IPS DF 6.9 (cell line): Measurements from ENCODE around the gene GFER.

Experiments
- DNase-seq: peaks from one replicate; pipeline ENCODE4 v3.0.0-alpha.2; 2013; ENCODE audit warnings: low read depth, low spot score
- H3K27ac ChIP-seq: one replicate; pipeline ENCODE4 v1.5.1; 2013; ENCODE audit warnings: low read length, control low read depth
- H3K27me3 ChIP-seq: 2 replicates; pipeline ENCODE4 v1.6.1; 2013; ENCODE audit warnings: mild to moderate bottlenecking, low read length; ENCODE audit not compliant: control insufficient read depth, insufficient read depth
- H3K36me3 ChIP-seq: 2 replicates; pipeline ENCODE4 v1.6.1; 2013; ENCODE audit warnings: low read length; ENCODE audit not compliant: control insufficient read depth, insufficient read depth
- H3K4me1 ChIP-seq: 2 replicates; pipeline ENCODE4 v1.6.1; 2013; ENCODE audit warnings: low read length; ENCODE audit not compliant: control insufficient read depth, insufficient read depth
- H3K4me3 ChIP-seq: 2 replicates; pipeline ENCODE4 v1.5.1; 2013; ENCODE audit warnings: mild to moderate bottlenecking, low read length
- H3K9me3 ChIP-seq: 2 replicates; pipeline ENCODE4 v1.6.1; 2013; ENCODE audit warnings: low read length, inconsistent platforms; ENCODE audit not compliant: control insufficient read depth, insufficient read depth
- WGBS: extraction: QIAGEN DNeasy Blood & Tissue Kit; methylation state at CpG from one replicate; pipeline ENCODE4 v1.1.7; 2013; ENCODE audit warnings: mixed read lengths, missing lambda C conversion rate; ENCODE audit not compliant: insufficient read length, insufficient coverage; 5-methylcytosine and 5-hydroxymethylcytosine counted together

The GFER gene

GRCh38 chr16:2001456-2002355, 17.7 kb downstream of the GFER start:
- H3K27ac ChIP-seq: no peak overlapping the region
- no peaks in the 10 kb centered on the region for H3K9me3 ChIP-seq
- peaks cover 5% of the 10 kb centered on the region for H3K4me1 ChIP-seq
- no peak overlapping the region for H3K4me3 ChIP-seq
- WGBS: no CpG with 5 or more reads among the region's 53 CpGs
- DNase-seq: no peak
- H3K36me3 ChIP-seq: peaks cover 49% of the 10 kb centered on the region
- H3K27me3 ChIP-seq: no peaks in the 10 kb centered on the region

GRCh38 chr16:2002406-2003230, 18.6 kb downstream of the GFER start:
- Histone ChIP-seq H3K27me3 (no peaks in the 10 kb centered on the region), H3K4me3 (no peak overlapping the region), H3K9me3 (no peaks in the 10 kb centered on the region), H3K36me3 (peaks cover 49% of the 10 kb centered on the region), H3K27ac (no peak overlapping the region), H3K4me1 (peaks cover 5% of the 10 kb centered on the region)
- no CpG with 5 or more reads among the region's 47 CpGs for WGBS
- no peak for DNase-seq

GRCh38 chr16:2003231-2003826, 19.3 kb downstream of the GFER start:
- no peaks in the 10 kb centered on the region for H3K9me3 ChIP-seq
- DNase-seq: no peak
- no peak overlapping the region for H3K4me3 ChIP-seq
- no CpG with 5 or more reads among the region's 8 CpGs for WGBS
- peaks cover 43% of the 10 kb centered on the region for H3K36me3 ChIP-seq
- H3K27me3 ChIP-seq: no peaks in the 10 kb centered on the region
- peaks cover 5% of the 10 kb centered on the region for H3K4me1 ChIP-seq
- H3K27ac ChIP-seq: no peak overlapping the region

DNA sequence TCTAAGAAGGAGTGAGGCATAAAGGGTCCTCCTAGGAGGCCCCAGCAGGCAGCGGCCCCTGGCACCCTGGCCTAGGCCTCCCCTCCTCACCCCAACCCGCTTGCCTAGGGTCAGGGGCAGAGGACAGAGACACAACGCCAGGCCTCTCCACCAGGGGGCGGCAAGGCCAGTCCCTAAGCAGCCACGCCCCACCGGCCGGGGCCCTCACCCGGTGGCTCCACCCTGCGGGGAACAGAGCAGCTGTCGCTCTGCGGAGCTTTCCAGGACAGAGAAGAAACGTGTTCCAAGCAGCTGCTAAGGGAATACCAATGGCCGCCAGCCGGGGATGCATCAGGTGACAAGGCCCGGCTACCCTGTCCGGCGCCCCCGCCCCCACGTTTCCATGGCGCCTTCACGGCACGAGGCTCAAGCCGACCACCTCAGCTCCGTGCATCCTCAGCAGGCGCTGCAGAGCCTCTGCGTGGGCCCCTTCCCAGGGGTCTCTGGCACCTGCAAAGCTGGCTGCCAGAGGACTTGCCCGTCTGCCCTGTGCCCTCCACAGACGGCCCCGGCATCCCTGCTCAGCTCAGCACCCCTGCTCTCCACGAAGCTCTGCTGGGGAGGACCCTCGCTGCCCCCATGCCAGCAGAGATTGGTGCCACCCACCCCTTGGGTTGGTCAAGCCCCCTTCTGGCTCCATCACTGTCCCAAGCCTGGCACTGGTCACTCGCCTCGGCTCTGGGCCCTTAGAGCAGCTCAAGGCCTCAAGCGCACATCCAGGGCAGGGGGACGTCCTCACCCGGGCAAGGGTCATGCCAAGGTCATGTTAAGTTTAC, 20.0 kb downstream of the GFER start:
- peak; percentile 94 for DNase-seq
- H3K36me3 ChIP-seq: peaks cover 39% of the 10 kb centered on the region
- H3K27ac ChIP-seq: no peak overlapping the region
- no peak overlapping the region for H3K4me3 ChIP-seq
- H3K9me3 ChIP-seq: no peaks in the 10 kb centered on the region
- H3K4me1 ChIP-seq: peaks cover 5% of the 10 kb centered on the region
- no peaks in the 10 kb centered on the region for H3K27me3 ChIP-seq
- no CpG with 5 or more reads among the region's 36 CpGs for WGBS

- no CpG with 5 or more reads among the region's 34 CpGs for WGBS
- DNase-seq: no peak
- Histone ChIP-seq H3K36me3 (peaks cover 30% of the 10 kb centered on the region), H3K9me3 (no peaks in the 10 kb centered on the region), H3K4me3 (no peak overlapping the region), H3K27ac (no peak overlapping the region), H3K27me3 (no peaks in the 10 kb centered on the region), H3K4me1 (peaks cover 5% of the 10 kb centered on the region)
Observed at GRCh38 chr16:2004795-2005517, 21.0 kb downstream of the GFER start.

GRCh38 chr16:2005646-2006045, 21.7 kb downstream of the GFER start:
- Histone ChIP-seq H3K4me1 (peaks cover 5% of the 10 kb centered on the region), H3K27ac (no peak overlapping the region), H3K9me3 (no peaks in the 10 kb centered on the region), H3K27me3 (no peaks in the 10 kb centered on the region), H3K36me3 (peaks cover 26% of the 10 kb centered on the region), H3K4me3 (no peak overlapping the region)
- WGBS: no CpG with 5 or more reads among the region's 21 CpGs
- no peak for DNase-seq

DNA sequence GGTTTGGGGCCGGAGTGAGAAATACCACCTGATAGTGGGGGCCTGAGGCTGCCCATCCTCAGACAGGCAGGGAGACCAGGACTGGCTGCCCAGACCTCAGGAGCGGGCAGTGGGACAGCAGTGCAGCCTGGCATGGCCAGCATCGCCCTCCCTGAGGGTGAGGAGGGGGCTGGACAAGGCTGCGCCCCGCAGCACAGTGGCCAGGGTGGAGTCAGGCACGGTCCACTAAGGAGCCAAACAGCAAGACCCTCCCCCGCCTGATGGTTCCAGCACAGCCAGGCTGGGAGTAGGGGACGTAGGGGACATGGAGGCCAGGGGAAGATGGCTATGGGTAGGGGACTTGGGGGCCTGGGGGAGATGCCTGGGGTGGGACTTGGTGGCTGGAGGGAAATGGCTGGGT, 22.3 kb downstream of the GFER start:
- WGBS: no CpG with 5 or more reads among the region's 8 CpGs
- no peaks in the 10 kb centered on the region for H3K27me3 ChIP-seq
- no peaks in the 10 kb centered on the region for H3K9me3 ChIP-seq
- H3K4me1 ChIP-seq: peaks cover 5% of the 10 kb centered on the region
- H3K27ac ChIP-seq: no peak overlapping the region
- H3K4me3 ChIP-seq: no peak overlapping the region
- DNase-seq: no peak
- peaks cover 21% of the 10 kb centered on the region for H3K36me3 ChIP-seq

- Histone ChIP-seq H3K9me3 (no peaks in the 10 kb centered on the region), H3K27ac (no peak overlapping the region), H3K27me3 (no peaks in the 10 kb centered on the region), H3K4me1 (peaks cover 5% of the 10 kb centered on the region), H3K36me3 (peaks cover 12% of the 10 kb centered on the region), H3K4me3 (no peak overlapping the region)
- no peak for DNase-seq
- WGBS: no CpG with 5 or more reads among the region's 16 CpGs
Observed at GRCh38 chr16:2007081-2007836, 23.3 kb downstream of the GFER start.

- H3K9me3 ChIP-seq: no peaks in the 10 kb centered on the region
- no CpG with 5 or more reads among the region's 15 CpGs for WGBS
- H3K27me3 ChIP-seq: no peaks in the 10 kb centered on the region
- no peak overlapping the region for H3K27ac ChIP-seq
- DNase-seq: no peak
- H3K4me1 ChIP-seq: peaks cover 5% of the 10 kb centered on the region
- H3K36me3 ChIP-seq: peaks cover 4% of the 10 kb centered on the region; the same call in 1 of the 2 replicates
- no peak overlapping the region for H3K4me3 ChIP-seq
Observed at GRCh38 chr16:2008009-2008526, 24.1 kb downstream of the GFER start.
